ENCODE results near the gene VASP. TPM values are rescaled to one million over a fixed set of nuclear protein-coding genes. Genes with fewer than 3 reads are reported as not detected.

VASP gene
- total RNA-seq, 1 donor from 2014 or later = 51.9 TPM

- no peak for DNase-seq (ENCODE audit: extremely low spot score, unreplicated experiment)
- TF ChIP-seq CTCF (conservative IDR thresholded peaks at IDR 0.05) = no peak
- H3K9me3 Mint-ChIP-seq = no peaks in the 10 kb centered on the region
- H3K27me3 Mint-ChIP-seq = no peaks in the 10 kb centered on the region
- peak overlapping the region; percentile 46 for H3K27ac Mint-ChIP-seq
- H3K36me3 Mint-ChIP-seq = peaks cover 4% of the 10 kb centered on the region
- H3K4me1 Mint-ChIP-seq (ENCODE audit: unreplicated experiment) = peaks cover 15% of the 10 kb centered on the region
- H3K4me3 Mint-ChIP-seq = no peak overlapping the region
Observed at GRCh38 chr19:45512881-45513483, 5.7 kb downstream of the VASP start.

DNA sequence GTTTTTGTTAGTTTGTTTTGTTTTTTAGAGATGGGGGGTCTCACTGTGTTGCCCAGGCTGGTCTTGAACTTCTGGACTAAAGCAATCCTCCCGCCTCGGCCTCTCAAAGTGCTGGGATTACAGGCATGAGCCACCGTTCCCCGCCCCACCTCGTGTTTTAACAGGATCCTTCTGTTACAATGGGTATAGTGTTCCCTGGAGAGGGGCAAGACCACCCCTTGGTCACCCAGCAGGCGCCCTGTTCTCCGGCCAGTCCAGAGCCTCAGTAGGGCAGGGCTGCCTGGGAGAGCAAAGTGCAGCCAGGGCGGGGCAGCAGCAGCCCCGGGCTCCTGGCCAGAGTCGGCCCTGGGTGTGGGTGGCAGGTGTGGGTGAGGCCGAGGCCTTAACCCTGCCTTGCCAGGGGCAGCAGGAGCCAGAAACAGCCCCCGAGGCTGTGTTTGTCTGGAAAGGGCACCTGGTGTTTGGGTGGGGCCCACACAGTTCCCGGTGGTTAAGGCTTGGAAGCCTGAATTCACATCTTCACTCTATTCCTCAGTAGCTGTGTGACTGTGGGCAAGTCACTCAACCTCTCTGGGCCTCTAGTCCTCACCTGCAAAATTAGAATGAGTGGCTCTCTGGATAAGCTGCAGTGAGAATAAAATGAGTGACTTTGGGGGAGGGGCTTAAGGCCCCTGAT lies 7.2 kb downstream of the VASP start:
- TF ChIP-seq CTCF (conservative IDR thresholded peaks at IDR 0.05) = no peak
- Mint-ChIP-seq H3K27me3 (no peaks in the 10 kb centered on the region), H3K4me3 (no peak overlapping the region), H3K36me3 (peaks cover 4% of the 10 kb centered on the region), H3K27ac (no peak overlapping the region), H3K4me1 (ENCODE audit: unreplicated experiment) (peaks cover 10% of the 10 kb centered on the region), H3K9me3 (no peaks in the 10 kb centered on the region)
- DNase-seq (ENCODE audit: extremely low spot score, unreplicated experiment) = no peak

- Mint-ChIP-seq H3K27ac (no peak overlapping the region), H3K27me3 (no peaks in the 10 kb centered on the region), H3K4me3 (no peak overlapping the region), H3K4me1 (ENCODE audit: unreplicated experiment) (peaks cover 5% of the 10 kb centered on the region), H3K36me3 (no peaks in the 10 kb centered on the region), H3K9me3 (no peaks in the 10 kb centered on the region)
- no peak for TF ChIP-seq CTCF (conservative IDR thresholded peaks at IDR 0.05)
- no peak for DNase-seq (ENCODE audit: extremely low spot score, unreplicated experiment)
Observed at GRCh38 chr19:45515081-45515624, 7.9 kb downstream of the VASP start.

GRCh38 chr19:45515807-45516401 lies 8.6 kb downstream of the VASP start:
- Mint-ChIP-seq H3K4me1 (ENCODE audit: unreplicated experiment) (peaks cover 5% of the 10 kb centered on the region), H3K27me3 (no peaks in the 10 kb centered on the region), H3K4me3 (no peak overlapping the region), H3K36me3 (no peaks in the 10 kb centered on the region), H3K9me3 (no peaks in the 10 kb centered on the region), H3K27ac (no peak overlapping the region)
- no peak for TF ChIP-seq CTCF (conservative IDR thresholded peaks at IDR 0.05)
- DNase-seq (ENCODE audit: extremely low spot score, unreplicated experiment) = no peak

DNA sequence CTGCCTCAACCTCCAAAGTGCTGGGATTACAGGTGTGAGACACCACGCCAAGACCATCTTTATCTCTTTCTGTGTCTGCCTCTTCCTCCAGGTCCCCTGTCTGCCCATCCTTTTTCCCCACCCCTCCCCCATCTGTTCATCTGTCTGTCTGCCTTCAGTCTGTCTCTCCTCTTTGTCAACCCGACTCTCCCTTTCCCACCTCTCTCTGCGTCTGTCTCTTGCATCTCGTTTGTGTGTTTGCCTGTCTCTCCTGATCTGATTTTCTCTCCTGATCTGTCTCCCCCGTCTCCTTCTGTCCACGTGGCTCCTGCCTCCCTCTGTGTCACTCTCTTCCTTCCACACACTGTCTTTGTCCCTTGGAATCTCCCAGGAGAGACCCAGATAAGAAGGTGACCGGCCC lies 10.0 kb downstream of the VASP start:
- H3K4me1 Mint-ChIP-seq (ENCODE audit: unreplicated experiment) = peaks cover 5% of the 10 kb centered on the region
- no peak for DNase-seq (ENCODE audit: extremely low spot score, unreplicated experiment)
- H3K27me3 Mint-ChIP-seq = no peaks in the 10 kb centered on the region
- no peak for TF ChIP-seq CTCF (conservative IDR thresholded peaks at IDR 0.05)
- H3K27ac Mint-ChIP-seq = no peak overlapping the region
- no peaks in the 10 kb centered on the region for H3K9me3 Mint-ChIP-seq
- H3K36me3 Mint-ChIP-seq = no peaks in the 10 kb centered on the region
- H3K4me3 Mint-ChIP-seq = no peak overlapping the region
